Mesendoderm (in vitro differentiated cells): Measurements from ENCODE around the gene WDR59.

Experiments
- DNase-seq: peaks from one replicate; pipeline ENCODE4 v3.0.0; 2013
- H2AK5ac ChIP-seq: 2 replicates; pipeline ENCODE4 v1.6.1; 2013; ENCODE audit warnings: low read length, inconsistent platforms
- H2BK120ac ChIP-seq: 2 replicates; pipeline ENCODE4 v1.6.1; 2013; ENCODE audit warnings: low read depth, mild to moderate bottlenecking, low read length, moderate library complexity, mixed read lengths
- H2BK15ac ChIP-seq: replicated peaks from 2 replicates; pipeline ENCODE4 v1.6.1; 2013; ENCODE audit warnings: low read depth, mild to moderate bottlenecking, moderate library complexity
- H2BK5ac ChIP-seq: 2 replicates; pipeline ENCODE4 v1.6.1; 2013; ENCODE audit warnings: low read length, inconsistent platforms
- H3K18ac ChIP-seq: 2 replicates; pipeline ENCODE4 v1.6.1; 2013; ENCODE audit warnings: mild to moderate bottlenecking, low read length, mixed read lengths
- H3K23ac ChIP-seq: one replicate; pipeline ENCODE4 v1.6.1; 2013; ENCODE audit warnings: low read length
- H3K27ac ChIP-seq: 2 replicates; pipeline ENCODE4 v1.5.1; 2013; ENCODE audit warnings: low read depth, mild to moderate bottlenecking, inconsistent platforms, low read length, moderate library complexity
- H3K27me3 ChIP-seq: 2 replicates; pipeline ENCODE4 v1.6.1; 2013; ENCODE audit warnings: low read length, control low read depth, mild to moderate bottlenecking, inconsistent platforms; ENCODE audit not compliant: insufficient read depth, poor library complexity
- H3K36me3 ChIP-seq: 2 replicates; pipeline ENCODE4 v1.6.1; 2013; ENCODE audit warnings: low read length, inconsistent platforms; ENCODE audit not compliant: control insufficient read depth, insufficient read depth
- H3K4ac ChIP-seq: one replicate; pipeline ENCODE4 v1.6.1; 2013; ENCODE audit warnings: low read depth, mild to moderate bottlenecking, low read length, moderate library complexity
- H3K4me1 ChIP-seq: 2 replicates; pipeline ENCODE4 v1.6.1; 2013; ENCODE audit warnings: low read depth, low read length, inconsistent platforms; ENCODE audit not compliant: control insufficient read depth
- H3K4me2 ChIP-seq: 2 replicates; pipeline ENCODE4 v1.6.1; 2013; ENCODE audit warnings: low read length
- H3K4me3 ChIP-seq: 2 replicates; pipeline ENCODE4 v1.5.1; 2013; ENCODE audit warnings: mild to moderate bottlenecking, low read length
- H3K56ac ChIP-seq: one replicate; pipeline ENCODE4 v1.6.1; 2013; ENCODE audit warnings: low read length
- H3K79me1 ChIP-seq: 2 replicates; pipeline ENCODE4 v1.6.1; 2013; ENCODE audit warnings: low read length, inconsistent platforms
- H3K79me2 ChIP-seq: 2 replicates; pipeline ENCODE4 v1.6.1; 2013; ENCODE audit warnings: mild to moderate bottlenecking, low read length; ENCODE audit not compliant: control insufficient read depth, insufficient read depth
- H3K9ac ChIP-seq: 2 replicates; pipeline ENCODE4 v1.6.1; 2013; ENCODE audit warnings: low read length, inconsistent platforms
- H4K5ac ChIP-seq: one replicate; pipeline ENCODE4 v1.6.1; 2013; ENCODE audit warnings: low read length
- H4K8ac ChIP-seq: one replicate; pipeline ENCODE4 v1.6.1; 2013; ENCODE audit warnings: low read depth, mild to moderate bottlenecking, control low read depth, low read length, moderate library complexity
- WGBS: extraction: QIAGEN DNeasy Blood & Tissue Kit; methylation state at CpG from one replicate; pipeline ENCODE4 v1.1.7; 2013; ENCODE audit warnings: low lambda C conversion rate, missing lambda C conversion rate; ENCODE audit not compliant: insufficient coverage; ENCODE audit errors: extremely low coverage; 5-methylcytosine and 5-hydroxymethylcytosine counted together

The WDR59 gene

DNA sequence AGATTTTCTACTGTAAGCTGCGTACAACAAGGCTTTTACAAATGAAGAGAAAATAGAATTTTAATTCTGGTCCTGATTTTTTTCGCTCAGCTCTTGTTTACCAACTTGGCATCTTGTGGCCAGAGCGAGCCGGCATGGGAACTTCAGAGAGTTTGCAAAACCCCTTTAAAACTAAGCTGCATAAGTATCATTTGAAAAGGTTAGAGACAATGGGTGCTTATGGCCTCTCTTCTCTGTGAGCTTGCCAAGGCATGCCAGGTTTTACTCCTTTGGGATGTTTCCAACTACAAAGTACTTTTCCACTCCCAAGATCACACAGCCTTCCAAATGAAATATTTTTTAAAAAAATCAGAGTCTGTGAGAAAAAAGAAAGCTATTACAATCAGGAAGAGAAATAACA lies 147.9 kb downstream of the WDR59 start:
- Histone ChIP-seq H3K36me3 (no peaks in the 10 kb centered on the region), H3K27ac (no peak overlapping the region), H3K4ac (no peak overlapping the region), H2AK5ac (no peak overlapping the region), H3K27me3 (no peaks in the 10 kb centered on the region), H3K79me1 (no peaks in the 10 kb centered on the region), H2BK5ac (no peak overlapping the region), H3K18ac (no peak overlapping the region), H3K56ac (no peak overlapping the region), H3K23ac (no peak overlapping the region), H3K79me2 (no peaks in the 10 kb centered on the region), H3K4me1 (no peaks in the 10 kb centered on the region), H3K9ac (no peak overlapping the region), H4K8ac (no peak overlapping the region), H3K4me2 (no peak overlapping the region), H2BK120ac (no peak overlapping the region), H2BK15ac (no peak overlapping the region), H3K4me3 (no peak overlapping the region), H4K5ac (no peak overlapping the region)
- WGBS: no CpG with 5 or more reads among the region's 4 CpGs
- no peak for DNase-seq

DNA sequence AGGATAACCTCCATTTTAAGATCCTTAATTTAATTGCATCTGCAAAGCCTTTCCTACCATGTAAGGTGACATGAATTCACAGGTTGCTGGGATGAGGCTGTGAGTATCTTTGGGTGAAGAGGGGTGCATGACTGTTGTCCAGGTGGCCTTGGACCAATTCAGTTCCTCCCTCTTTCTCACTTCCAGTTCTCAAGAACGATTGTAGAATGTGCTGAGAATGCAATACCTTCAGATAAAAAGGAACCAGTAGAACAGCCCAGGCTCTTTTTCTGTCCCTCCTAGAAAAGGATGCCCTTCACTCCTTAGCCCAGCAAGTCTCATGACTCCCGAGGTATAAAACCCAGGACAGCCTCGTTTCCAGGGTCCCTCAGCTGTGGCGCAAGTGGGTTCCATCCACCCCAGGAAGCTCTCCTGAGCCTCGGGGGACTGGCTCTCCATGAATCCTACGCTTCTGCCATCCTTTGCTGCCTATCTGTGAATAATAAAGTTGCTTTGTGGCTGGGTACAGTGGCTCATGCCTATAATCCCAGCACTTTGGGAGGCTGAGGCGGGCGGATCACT lies 148.7 kb downstream of the WDR59 start:
- Histone ChIP-seq H2BK15ac (no peak overlapping the region), H3K27me3 (no peaks in the 10 kb centered on the region)
- DNase-seq: no peak

DNA sequence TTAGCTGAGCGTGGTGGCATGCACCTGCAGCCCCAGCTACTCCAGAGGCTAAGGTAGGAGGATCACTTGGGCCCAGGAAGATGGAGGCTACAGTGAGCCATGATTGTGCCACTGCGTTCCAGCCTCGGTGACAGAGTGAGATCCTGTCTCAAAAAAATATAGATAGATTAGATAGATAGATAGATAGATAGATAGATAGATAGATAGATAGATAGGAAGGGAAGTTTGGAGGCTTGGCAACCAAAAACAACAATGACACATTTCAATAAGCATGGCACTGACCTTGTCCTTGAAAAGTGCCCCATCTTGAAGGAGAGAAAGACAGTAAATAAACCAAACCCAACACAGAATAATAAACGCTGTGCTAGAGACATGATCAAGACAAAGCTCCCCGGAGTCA lies 152.7 kb downstream of the WDR59 start:
- DNase-seq: no peak
- H3K27me3 ChIP-seq: no peaks in the 10 kb centered on the region
- no peak overlapping the region for H3K56ac ChIP-seq
- H3K23ac ChIP-seq: no peak overlapping the region
- no peaks in the 10 kb centered on the region for H3K79me1 ChIP-seq
- H2BK5ac ChIP-seq: no peak overlapping the region
- H3K4me1 ChIP-seq: no peaks in the 10 kb centered on the region
- no CpG with 5 or more reads among the region's 5 CpGs for WGBS
- H3K18ac ChIP-seq: no peak overlapping the region
- no peak overlapping the region for H3K4me3 ChIP-seq
- H2AK5ac ChIP-seq: no peak overlapping the region
- H4K5ac ChIP-seq: no peak overlapping the region
- no peak overlapping the region for H2BK15ac ChIP-seq
- H3K36me3 ChIP-seq: no peaks in the 10 kb centered on the region
- no peak overlapping the region for H3K27ac ChIP-seq
- no peak overlapping the region for H2BK120ac ChIP-seq
- H3K4ac ChIP-seq: no peak overlapping the region
- H3K4me2 ChIP-seq: no peak overlapping the region
- H3K79me2 ChIP-seq: no peaks in the 10 kb centered on the region
- no peak overlapping the region for H4K8ac ChIP-seq
- H3K9ac ChIP-seq: no peak overlapping the region

More for the DNA sequence above, 148.7 kb downstream of the WDR59 start:
- Histone ChIP-seq H3K27ac (no peak overlapping the region), H3K23ac (no peak overlapping the region), H4K8ac (no peak overlapping the region), H2AK5ac (no peak overlapping the region), H3K4me1 (no peaks in the 10 kb centered on the region), H3K4ac (no peak overlapping the region), H2BK5ac (no peak overlapping the region), H3K4me3 (no peak overlapping the region), H3K79me2 (no peaks in the 10 kb centered on the region), H3K4me2 (no peak overlapping the region), H4K5ac (no peak overlapping the region), H2BK120ac (no peak overlapping the region), H3K18ac (no peak overlapping the region), H3K36me3 (no peaks in the 10 kb centered on the region), H3K56ac (no peak overlapping the region), H3K79me1 (no peaks in the 10 kb centered on the region), H3K9ac (no peak overlapping the region)
- WGBS: no CpG with 5 or more reads among the region's 8 CpGs

DNA sequence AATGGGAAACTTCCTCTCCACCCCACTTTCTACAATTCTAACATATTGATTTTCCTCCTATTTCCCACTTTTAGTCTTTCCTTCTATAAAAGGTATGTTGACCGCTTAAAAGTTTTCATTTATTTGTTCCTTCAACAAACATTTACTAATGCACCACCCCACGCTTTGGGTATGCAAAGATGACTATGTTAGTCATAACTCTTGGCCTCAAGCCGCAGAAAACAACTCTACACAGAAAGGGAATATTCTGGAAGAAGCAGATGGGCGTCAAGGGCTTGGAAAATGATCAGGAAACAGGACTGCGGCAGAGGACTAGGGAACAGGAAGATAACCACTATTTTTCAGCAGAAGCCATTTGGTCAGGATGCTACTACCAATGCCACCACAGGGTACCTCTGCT lies 153.5 kb downstream of the WDR59 start:
- no peak overlapping the region for H3K56ac ChIP-seq
- no peak overlapping the region for H3K4ac ChIP-seq
- H3K79me1 ChIP-seq: no peaks in the 10 kb centered on the region
- no peak overlapping the region for H3K27ac ChIP-seq
- no peaks in the 10 kb centered on the region for H3K79me2 ChIP-seq
- no peak overlapping the region for H2BK15ac ChIP-seq
- no peak overlapping the region for H3K9ac ChIP-seq
- no peak overlapping the region for H3K4me3 ChIP-seq
- no peak overlapping the region for H2AK5ac ChIP-seq
- no CpG with 5 or more reads among the region's 5 CpGs for WGBS
- H3K23ac ChIP-seq: no peak overlapping the region
- no peaks in the 10 kb centered on the region for H3K36me3 ChIP-seq
- no peak for DNase-seq
- H3K27me3 ChIP-seq: no peaks in the 10 kb centered on the region
- H4K8ac ChIP-seq: no peak overlapping the region
- no peaks in the 10 kb centered on the region for H3K4me1 ChIP-seq
- no peak overlapping the region for H3K4me2 ChIP-seq
- no peak overlapping the region for H3K18ac ChIP-seq
- no peak overlapping the region for H2BK5ac ChIP-seq
- no peak overlapping the region for H4K5ac ChIP-seq
- H2BK120ac ChIP-seq: no peak overlapping the region

DNA sequence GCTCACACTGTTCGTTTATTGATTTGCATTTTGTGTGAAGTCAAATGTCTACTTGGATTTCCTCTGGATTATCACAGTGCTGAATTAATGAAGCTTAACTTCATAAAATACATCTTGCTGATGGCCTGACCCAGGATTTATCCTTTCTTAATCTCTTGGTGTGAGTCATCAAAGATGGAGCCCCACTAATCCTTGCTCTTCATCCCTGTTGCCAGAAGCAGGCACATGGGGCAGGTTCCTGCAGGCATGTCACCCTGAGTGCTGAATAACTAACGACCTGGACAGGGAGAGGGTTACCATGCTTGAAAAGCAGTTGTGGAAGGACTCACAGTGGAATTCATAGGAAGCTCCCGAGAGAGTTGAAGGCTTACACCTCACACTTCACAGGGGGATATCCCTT lies 154.3 kb downstream of the WDR59 start:
- no peak overlapping the region for H3K4me2 ChIP-seq
- H3K56ac ChIP-seq: no peak overlapping the region
- H2BK120ac ChIP-seq: no peak overlapping the region
- H2BK15ac ChIP-seq: no peak overlapping the region
- no CpG with 5 or more reads among the region's 3 CpGs for WGBS
- H3K4me3 ChIP-seq: no peak overlapping the region
- H3K36me3 ChIP-seq: no peaks in the 10 kb centered on the region
- no peak overlapping the region for H3K9ac ChIP-seq
- no peaks in the 10 kb centered on the region for H3K4me1 ChIP-seq
- no peak overlapping the region for H3K18ac ChIP-seq
- no peaks in the 10 kb centered on the region for H3K79me1 ChIP-seq
- H3K4ac ChIP-seq: no peak overlapping the region
- H3K27me3 ChIP-seq: no peaks in the 10 kb centered on the region
- H2AK5ac ChIP-seq: no peak overlapping the region
- no peak overlapping the region for H2BK5ac ChIP-seq
- H4K5ac ChIP-seq: no peak overlapping the region
- no peaks in the 10 kb centered on the region for H3K79me2 ChIP-seq
- no peak overlapping the region for H3K27ac ChIP-seq
- no peak overlapping the region for H3K23ac ChIP-seq
- DNase-seq: no peak
- no peak overlapping the region for H4K8ac ChIP-seq

DNA sequence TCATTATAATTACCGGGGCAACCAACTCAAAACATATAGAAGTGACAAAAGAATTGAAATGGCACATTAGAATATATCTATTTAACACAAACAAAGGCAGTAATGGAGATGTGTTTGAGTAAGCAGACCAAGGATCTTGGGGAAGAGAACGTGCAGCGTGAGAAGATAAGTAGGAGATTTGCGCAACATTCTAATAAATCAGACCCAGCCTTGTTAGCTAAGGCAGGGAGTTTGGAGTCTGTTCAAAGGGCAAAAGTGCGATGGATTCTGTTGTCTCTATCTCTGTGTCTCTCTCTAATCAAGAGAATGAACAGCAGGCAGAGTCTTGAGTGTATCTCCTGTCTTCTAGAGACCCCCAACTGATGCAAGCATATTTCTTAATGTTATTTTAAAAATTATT lies 155.3 kb downstream of the WDR59 start:
- H3K4me1 ChIP-seq: no peaks in the 10 kb centered on the region
- H3K4me2 ChIP-seq: no peak overlapping the region
- no peak overlapping the region for H2AK5ac ChIP-seq
- no peak overlapping the region for H3K18ac ChIP-seq
- no peak overlapping the region for H3K9ac ChIP-seq
- H2BK15ac ChIP-seq: no peak overlapping the region
- no peak for DNase-seq
- WGBS: no CpG with 5 or more reads among the region's 5 CpGs
- no peak overlapping the region for H2BK5ac ChIP-seq
- H4K8ac ChIP-seq: no peak overlapping the region
- H2BK120ac ChIP-seq: no peak overlapping the region
- H3K79me2 ChIP-seq: no peaks in the 10 kb centered on the region
- H3K4ac ChIP-seq: no peak overlapping the region
- no peak overlapping the region for H3K56ac ChIP-seq
- H3K27me3 ChIP-seq: no peaks in the 10 kb centered on the region
- H4K5ac ChIP-seq: no peak overlapping the region
- H3K23ac ChIP-seq: no peak overlapping the region
- H3K79me1 ChIP-seq: no peaks in the 10 kb centered on the region
- no peaks in the 10 kb centered on the region for H3K36me3 ChIP-seq
- no peak overlapping the region for H3K27ac ChIP-seq
- H3K4me3 ChIP-seq: no peak overlapping the region
